Measurements from ENCODE around the gene TMEM54. TPM values are rescaled to one million over a fixed set of nuclear protein-coding genes. Genes with fewer than 3 reads are reported as not detected.

TMEM54 gene
- total RNA-seq, 1 experiment from 2014 or later: 61.5 TPM

DNA sequence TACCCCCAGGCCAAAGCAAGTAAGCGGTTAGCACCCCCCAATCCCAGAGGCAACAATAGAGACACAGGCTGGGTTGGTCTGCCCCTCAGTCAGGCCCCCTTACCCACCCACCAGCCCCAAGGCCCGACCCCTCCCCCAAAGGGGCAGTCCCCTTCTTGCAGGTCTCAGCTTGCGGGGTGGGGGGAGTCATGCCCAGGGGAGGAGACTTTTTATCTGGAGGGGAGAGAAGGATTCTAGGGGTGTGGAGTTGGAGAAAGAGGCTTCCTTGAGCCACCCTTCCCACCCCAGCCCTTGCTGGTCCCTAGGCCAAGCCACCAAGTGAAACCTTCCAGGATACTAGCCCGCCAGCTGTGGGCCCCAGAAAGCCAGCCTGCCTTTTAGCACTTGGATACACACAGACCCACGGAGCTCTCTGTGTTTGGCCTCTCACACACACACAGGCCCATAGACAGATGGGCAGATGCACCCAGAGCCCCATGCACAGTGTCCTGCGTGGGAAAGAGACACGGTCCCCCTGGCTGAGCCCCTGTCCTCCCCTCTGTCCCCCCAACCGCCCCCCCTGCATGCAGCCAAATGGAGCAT, 7.1 kb downstream of the TMEM54 start:
- Histone ChIP-seq H3K36me3 (ENCODE audit: control insufficient read depth, insufficient read depth, low read length) (no peaks in the 10 kb centered on the region), H3K27ac (ENCODE audit: low read length) (no peak overlapping the region), H3K4me1 (ENCODE audit: control insufficient read depth, insufficient read depth, low read length) (peaks cover 4% of the 10 kb centered on the region; the same call in 1 of the 2 replicates), H3K9me3 (ENCODE audit: control insufficient read depth, insufficient read depth, low read depth, low read length) (no peaks in the 10 kb centered on the region), H3K4me3 (ENCODE audit: low read depth in 2 of 2, low read length in 2 of 2) (no peak overlapping the region), H3K27me3 (ENCODE audit: control insufficient read depth, insufficient read depth, low read length) (no peaks in the 10 kb centered on the region)
- intact Hi-C loops (cut with micrococcal nuclease; ENCODE audit: unreplicated experiment) (no loop called here), in situ Hi-C loops (cut with HindIII; ENCODE audit: low pct_unique_long_range_greater_than_20kb, low sequenced_read_pairs) (no loop called here)
- no peak for DNase-seq (ENCODE audit: low read depth, low spot score)
- no TSS peak for BruUV-seq (replicated peaks)
- CTCF ChIA-PET: interaction anchor here (0.6 kb wide), 1 partner anchor 572 kb away, joined by 3 read pairs; no protein-coding TSS in a partner anchor
- peak; percentile 5; the same call in 1 of the 2 replicates for ATAC-seq
- POLR2A ChIA-PET: interaction anchor here (0.9 to 1.1 kb wide), 2 partner anchors 41 to 190 kb away, joined by 3 to 6 read pairs; no protein-coding TSS in a partner anchor
- TF ChIP-seq, protein P1, sequence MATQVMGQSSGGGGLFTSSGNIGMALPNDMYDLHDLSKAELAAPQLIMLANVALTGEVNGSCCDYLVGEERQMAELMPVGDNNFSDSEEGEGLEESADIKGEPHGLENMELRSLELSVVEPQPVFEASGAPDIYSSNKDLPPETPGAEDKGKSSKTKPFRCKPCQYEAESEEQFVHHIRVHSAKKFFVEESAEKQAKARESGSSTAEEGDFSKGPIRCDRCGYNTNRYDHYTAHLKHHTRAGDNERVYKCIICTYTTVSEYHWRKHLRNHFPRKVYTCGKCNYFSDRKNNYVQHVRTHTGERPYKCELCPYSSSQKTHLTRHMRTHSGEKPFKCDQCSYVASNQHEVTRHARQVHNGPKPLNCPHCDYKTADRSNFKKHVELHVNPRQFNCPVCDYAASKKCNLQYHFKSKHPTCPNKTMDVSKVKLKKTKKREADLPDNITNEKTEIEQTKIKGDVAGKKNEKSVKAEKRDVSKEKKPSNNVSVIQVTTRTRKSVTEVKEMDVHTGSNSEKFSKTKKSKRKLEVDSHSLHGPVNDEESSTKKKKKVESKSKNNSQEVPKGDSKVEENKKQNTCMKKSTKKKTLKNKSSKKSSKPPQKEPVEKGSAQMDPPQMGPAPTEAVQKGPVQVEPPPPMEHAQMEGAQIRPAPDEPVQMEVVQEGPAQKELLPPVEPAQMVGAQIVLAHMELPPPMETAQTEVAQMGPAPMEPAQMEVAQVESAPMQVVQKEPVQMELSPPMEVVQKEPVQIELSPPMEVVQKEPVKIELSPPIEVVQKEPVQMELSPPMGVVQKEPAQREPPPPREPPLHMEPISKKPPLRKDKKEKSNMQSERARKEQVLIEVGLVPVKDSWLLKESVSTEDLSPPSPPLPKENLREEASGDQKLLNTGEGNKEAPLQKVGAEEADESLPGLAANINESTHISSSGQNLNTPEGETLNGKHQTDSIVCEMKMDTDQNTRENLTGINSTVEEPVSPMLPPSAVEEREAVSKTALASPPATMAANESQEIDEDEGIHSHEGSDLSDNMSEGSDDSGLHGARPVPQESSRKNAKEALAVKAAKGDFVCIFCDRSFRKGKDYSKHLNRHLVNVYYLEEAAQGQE (IDR thresholded peaks at IDR 0.05; ENCODE audit: insufficient read depth in 1 of 2, low read depth in 2 of 2, low read length in 1 of 2): no peak
- TF ChIP-seq POLR2AphosphoS5 (IDR thresholded peaks at IDR 0.05; ENCODE audit: low read depth, low read length) (no peak), TCF7L2 (IDR thresholded peaks at IDR 0.05; ENCODE audit: low read depth, low read length) (no peak), SIN3A (IDR thresholded peaks at IDR 0.05; ENCODE audit: borderline replicate concordance, insufficient read depth, low read depth, low read length) (no peak)
- TF ChIP-seq, protein P2, sequence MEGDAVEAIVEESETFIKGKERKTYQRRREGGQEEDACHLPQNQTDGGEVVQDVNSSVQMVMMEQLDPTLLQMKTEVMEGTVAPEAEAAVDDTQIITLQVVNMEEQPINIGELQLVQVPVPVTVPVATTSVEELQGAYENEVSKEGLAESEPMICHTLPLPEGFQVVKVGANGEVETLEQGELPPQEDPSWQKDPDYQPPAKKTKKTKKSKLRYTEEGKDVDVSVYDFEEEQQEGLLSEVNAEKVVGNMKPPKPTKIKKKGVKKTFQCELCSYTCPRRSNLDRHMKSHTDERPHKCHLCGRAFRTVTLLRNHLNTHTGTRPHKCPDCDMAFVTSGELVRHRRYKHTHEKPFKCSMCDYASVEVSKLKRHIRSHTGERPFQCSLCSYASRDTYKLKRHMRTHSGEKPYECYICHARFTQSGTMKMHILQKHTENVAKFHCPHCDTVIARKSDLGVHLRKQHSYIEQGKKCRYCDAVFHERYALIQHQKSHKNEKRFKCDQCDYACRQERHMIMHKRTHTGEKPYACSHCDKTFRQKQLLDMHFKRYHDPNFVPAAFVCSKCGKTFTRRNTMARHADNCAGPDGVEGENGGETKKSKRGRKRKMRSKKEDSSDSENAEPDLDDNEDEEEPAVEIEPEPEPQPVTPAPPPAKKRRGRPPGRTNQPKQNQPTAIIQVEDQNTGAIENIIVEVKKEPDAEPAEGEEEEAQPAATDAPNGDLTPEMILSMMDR (IDR thresholded peaks at IDR 0.05): no peak

DNA sequence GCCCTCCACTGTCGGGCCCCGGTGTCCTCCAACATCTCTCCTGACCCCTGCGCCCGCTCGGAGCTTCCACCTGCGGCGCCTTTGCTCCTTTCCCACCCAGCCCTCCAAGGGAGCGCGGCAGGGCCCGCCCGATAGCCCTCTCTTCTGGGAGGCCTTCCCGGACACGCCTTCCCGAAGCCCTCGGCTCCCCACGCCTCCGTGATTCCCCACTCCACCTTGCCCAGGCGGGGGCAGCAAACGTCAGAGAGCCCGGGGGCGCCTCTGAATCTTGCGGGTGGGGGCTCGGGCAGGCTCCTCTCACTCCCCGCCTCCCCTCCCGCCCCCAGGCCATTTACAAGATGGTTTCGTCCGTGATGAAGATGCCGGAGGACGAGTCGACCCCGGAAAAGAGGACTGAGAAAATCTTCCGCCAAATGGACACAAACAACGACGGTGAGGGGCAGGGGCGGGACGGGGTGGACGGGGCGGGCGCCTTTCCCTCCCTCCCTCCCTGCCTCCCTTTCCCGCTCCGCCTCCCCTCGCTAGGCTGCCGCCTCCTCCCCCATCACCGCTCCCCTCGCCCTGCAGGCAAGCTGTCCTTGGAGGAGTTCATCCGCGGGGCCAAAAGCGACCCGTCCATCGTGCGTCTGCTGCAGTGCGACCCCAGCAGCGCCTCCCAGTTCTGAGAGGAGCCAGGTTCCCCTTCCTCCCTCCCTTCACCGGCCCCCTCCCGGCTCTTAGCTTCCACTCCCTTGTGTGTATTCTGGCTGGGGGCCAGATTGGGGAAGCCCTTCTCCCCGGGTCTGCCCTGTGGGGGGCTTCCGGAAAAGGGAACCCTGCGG, 7.8 kb downstream of the TMEM54 start:
- Histone ChIP-seq H3K4me1 (ENCODE audit: control insufficient read depth, insufficient read depth, low read length) (peaks cover 4% of the 10 kb centered on the region; the same call in 1 of the 2 replicates), H3K27ac (ENCODE audit: low read length) (no peak overlapping the region), H3K36me3 (ENCODE audit: control insufficient read depth, insufficient read depth, low read length) (no peaks in the 10 kb centered on the region), H3K4me3 (ENCODE audit: low read depth in 2 of 2, low read length in 2 of 2) (peak overlapping the region; percentile 41 to 58), H3K27me3 (ENCODE audit: control insufficient read depth, insufficient read depth, low read length) (no peaks in the 10 kb centered on the region), H3K9me3 (ENCODE audit: control insufficient read depth, insufficient read depth, low read depth, low read length) (no peaks in the 10 kb centered on the region)
- intact Hi-C loops (cut with micrococcal nuclease; ENCODE audit: unreplicated experiment) (no loop called here), in situ Hi-C loops (cut with HindIII; ENCODE audit: low pct_unique_long_range_greater_than_20kb, low sequenced_read_pairs) (no loop called here)
- BruUV-seq (replicated peaks): no TSS peak
- ChIA-PET CTCF (interaction anchor here (0.6 kb wide), 1 partner anchor 573 kb away, joined by 3 read pairs; no protein-coding TSS in a partner anchor), POLR2A (interaction anchor here (0.9 kb wide), 1 partner anchor 191 kb away, joined by 6 read pairs; no protein-coding TSS in a partner anchor)
- DNase-seq (ENCODE audit: low read depth, low spot score) (no peak), ATAC-seq (peak; percentile 73)
- TF ChIP-seq POLR2AphosphoS5 (IDR thresholded peaks at IDR 0.05; ENCODE audit: low read depth, low read length): no peak
- TF ChIP-seq SIN3A (IDR thresholded peaks at IDR 0.05; ENCODE audit: borderline replicate concordance, insufficient read depth, low read depth, low read length): no peak
- TF ChIP-seq, protein P2 (IDR thresholded peaks at IDR 0.05): peak; percentile 80; the same call in 1 of the 2 replicates

Data from Panc1 (cell line).